Muscle layer of colon (tissue), 2 donors: ENCODE results near the gene MARCHF6.
"Not testable (repeated sequence)": the region's sequence is repeated elsewhere in the genome, so short reads cannot be mapped to it uniquely, and the experiment has no call there.

ENCODE experiments used
- H3K27ac ChIP-seq: one replicate; pipeline ENCODE4 v1.7.0; 2013; ENCODE audit warnings: low read depth, mild to moderate bottlenecking, low read length, moderate library complexity
- H3K27me3 ChIP-seq, 2 donors: one replicate each; pipeline ENCODE4 v1.7.0; 2013; ENCODE audit warnings: low read length in 2 of 2, mild to moderate bottlenecking in 2 of 2; ENCODE audit not compliant: insufficient read depth in 2 of 2, control insufficient read depth in 1 of 2
- H3K36me3 ChIP-seq: one replicate; pipeline ENCODE4 v1.7.0; 2013; ENCODE audit warnings: mild to moderate bottlenecking, low read length; ENCODE audit not compliant: insufficient read depth
- H3K4me1 ChIP-seq: one replicate; pipeline ENCODE4 v1.7.0; 2013; ENCODE audit warnings: mild to moderate bottlenecking, low read length; ENCODE audit not compliant: insufficient read depth
- H3K4me3 ChIP-seq, 2 donors: one replicate each; pipeline ENCODE4 v1.7.0; 2013; ENCODE audit warnings: low read length in 2 of 2, low read depth in 1 of 2, mild to moderate bottlenecking in 1 of 2, moderate library complexity in 1 of 2
- H3K9ac ChIP-seq: one replicate; pipeline ENCODE4 v1.7.0; 2013; ENCODE audit warnings: low read length
- H3K9me3 ChIP-seq: one replicate; pipeline ENCODE4 v1.7.0; 2013; ENCODE audit warnings: mild to moderate bottlenecking, low read length
- donor health status: abdominal sarcoma.
- donor health status: Adenocarcinoma of cecum.

MARCHF6 gene

DNA sequence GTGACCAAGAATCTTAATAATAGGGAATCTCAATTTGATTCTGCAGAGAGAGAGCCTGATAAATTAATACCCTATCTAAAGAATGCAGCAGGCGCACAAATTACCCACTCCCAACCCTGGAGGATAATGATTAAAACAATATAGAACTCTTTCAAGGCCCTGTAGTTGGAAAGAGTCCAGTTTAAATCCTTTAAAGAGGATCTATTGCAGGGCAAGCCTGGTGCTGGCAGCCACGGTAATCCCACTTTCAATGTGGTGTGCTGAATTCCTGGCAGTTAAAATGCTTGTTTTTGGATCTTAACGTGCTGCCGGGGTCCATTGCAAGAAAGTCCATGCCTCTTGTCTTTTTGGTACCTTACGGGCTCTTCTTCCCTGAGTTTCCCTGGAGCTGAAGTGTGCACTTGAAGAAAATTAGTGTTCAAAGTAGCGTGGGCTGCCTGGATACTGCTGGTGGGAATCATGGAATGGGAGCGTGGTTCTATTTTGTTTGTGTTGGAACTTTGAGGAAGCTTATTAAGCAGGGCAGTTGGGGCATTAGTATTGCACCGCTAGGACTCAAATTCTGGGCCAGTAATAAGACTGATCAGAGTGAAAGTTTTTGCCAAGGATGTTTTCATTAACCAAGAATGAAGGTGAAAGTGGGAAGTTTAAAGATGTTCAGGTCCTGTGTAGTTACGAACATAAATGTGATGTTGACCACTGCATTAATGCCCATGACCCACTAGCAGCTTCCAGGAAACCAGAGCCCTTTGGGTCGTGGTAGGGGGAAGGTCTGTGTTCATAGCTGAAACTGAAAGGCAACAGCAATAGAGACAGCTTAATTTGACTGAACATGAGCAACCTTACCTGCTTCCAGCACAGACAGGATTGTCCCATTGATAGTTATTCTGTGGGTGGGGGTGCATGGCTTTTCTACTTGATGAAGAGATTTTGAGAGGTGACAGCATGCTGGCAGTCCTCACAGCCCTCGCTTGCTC is 20.8 kb downstream of the MARCHF6 start:
- Histone ChIP-seq H3K9me3 (no peaks in the 10 kb centered on the region), H3K27ac (no peak overlapping the region), H3K9ac (no peak overlapping the region), H3K4me1 (peaks cover 39% of the 10 kb centered on the region), H3K4me3 (no peak overlapping the region), H3K27me3 (no peaks in the 10 kb centered on the region), H3K36me3 (peaks cover 6% of the 10 kb centered on the region)

DNA sequence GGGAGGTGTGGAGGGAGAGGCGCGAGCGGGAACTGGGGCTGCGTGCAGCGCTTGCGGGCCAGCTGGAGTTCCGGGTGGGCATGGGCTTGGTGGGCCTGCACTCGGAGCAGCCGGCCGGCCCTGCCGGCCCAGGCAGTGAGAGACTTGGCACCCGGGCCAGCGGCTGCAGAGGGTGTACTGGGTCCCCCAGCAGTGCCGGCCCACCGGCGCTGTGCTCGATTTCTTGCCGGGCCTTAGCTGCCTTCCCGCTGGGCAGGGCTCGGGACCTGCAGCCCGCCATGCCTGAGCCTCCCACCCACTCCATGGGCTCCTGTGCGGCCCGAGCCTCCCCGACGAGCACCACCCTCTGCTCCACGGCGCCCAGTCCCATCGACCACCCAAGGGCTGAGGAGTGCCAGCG is 21.7 kb downstream of the MARCHF6 start:
- H3K27me3 ChIP-seq, H3K36me3 ChIP-seq, H3K9me3 ChIP-seq, H3K9ac ChIP-seq, H3K27ac ChIP-seq, H3K4me3 ChIP-seq: not testable (repeated sequence)
- H3K4me1 ChIP-seq = peaks cover 39% of the 10 kb centered on the region

DNA sequence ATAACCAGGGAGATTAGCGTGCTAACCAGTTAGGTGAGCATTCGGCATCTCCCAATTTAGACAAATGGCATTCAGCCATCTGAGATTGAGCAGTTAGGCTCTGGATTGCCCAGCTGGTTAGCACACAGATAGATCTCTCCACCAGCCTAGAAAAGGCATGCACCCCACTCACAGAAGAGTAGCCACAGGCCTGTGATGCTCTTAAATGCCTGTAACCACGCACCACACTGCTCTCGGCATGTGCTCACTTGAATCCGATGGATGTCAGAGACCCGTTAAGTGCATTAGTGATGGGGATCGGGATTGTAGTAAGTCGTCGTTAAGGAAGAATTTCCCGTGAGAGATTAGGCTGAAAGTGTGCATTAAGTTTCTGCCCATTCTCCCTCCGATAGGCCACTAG is 23.0 kb downstream of the MARCHF6 start:
- Histone ChIP-seq H3K36me3 (peaks cover 6% of the 10 kb centered on the region), H3K27ac (no peak overlapping the region), H3K9me3 (no peaks in the 10 kb centered on the region), H3K9ac (no peak overlapping the region), H3K4me1 (peaks cover 39% of the 10 kb centered on the region), H3K27me3 (no peaks in the 10 kb centered on the region), H3K4me3 (no peak overlapping the region)

DNA sequence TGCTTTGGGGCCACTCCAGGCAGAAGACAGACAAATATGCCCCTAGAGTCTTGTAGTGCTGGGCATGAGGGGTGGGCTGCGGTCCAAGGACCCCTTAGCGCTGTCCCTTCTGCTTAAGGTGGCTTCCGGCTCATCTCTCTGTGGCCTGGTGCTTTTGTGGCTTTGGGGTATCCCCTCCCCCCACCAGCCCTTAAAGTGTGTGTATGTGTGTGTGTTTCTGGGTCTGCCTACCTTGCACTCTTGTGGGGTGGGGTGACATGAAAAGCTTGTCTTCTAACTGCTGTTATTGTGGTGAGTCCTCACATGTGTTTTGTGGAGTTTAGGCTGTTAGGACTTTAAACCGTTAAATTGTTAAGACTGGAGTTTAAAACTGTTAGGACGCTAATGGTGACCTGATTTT is 23.6 kb downstream of the MARCHF6 start:
- peaks cover 6% of the 10 kb centered on the region for H3K36me3 ChIP-seq
- H3K27ac ChIP-seq = no peak overlapping the region
- H3K27me3 ChIP-seq = no peaks in the 10 kb centered on the region
- no peak overlapping the region for H3K4me3 ChIP-seq
- no peak overlapping the region for H3K9ac ChIP-seq
- H3K4me1 ChIP-seq = peaks cover 34% of the 10 kb centered on the region
- no peaks in the 10 kb centered on the region for H3K9me3 ChIP-seq

DNA sequence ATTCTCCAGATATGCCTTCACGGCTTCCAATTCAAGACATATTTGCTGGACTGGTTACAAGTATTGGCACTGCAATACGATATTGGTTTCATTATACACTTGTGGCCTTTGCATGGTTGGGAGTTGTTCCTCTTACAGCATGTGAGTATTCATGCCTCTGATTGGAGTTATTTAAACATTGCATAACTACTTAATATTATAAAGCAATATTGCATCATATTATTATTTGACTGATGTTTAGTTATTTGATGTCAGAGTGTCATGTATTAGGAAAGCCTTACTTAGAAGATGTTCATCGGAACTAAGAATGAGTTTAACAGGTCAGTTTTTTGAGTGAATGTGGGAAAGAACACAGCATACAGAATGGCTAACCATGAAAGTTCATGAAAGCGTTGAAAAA is 28.3 kb downstream of the MARCHF6 start:
- no peak overlapping the region for H3K27ac ChIP-seq
- H3K4me3 ChIP-seq = no peak overlapping the region
- H3K9me3 ChIP-seq = no peaks in the 10 kb centered on the region
- peaks cover under 1% of the 10 kb centered on the region for H3K36me3 ChIP-seq
- no peak overlapping the region for H3K9ac ChIP-seq
- peaks cover 16% of the 10 kb centered on the region for H3K4me1 ChIP-seq
- H3K27me3 ChIP-seq = no peaks in the 10 kb centered on the region

DNA sequence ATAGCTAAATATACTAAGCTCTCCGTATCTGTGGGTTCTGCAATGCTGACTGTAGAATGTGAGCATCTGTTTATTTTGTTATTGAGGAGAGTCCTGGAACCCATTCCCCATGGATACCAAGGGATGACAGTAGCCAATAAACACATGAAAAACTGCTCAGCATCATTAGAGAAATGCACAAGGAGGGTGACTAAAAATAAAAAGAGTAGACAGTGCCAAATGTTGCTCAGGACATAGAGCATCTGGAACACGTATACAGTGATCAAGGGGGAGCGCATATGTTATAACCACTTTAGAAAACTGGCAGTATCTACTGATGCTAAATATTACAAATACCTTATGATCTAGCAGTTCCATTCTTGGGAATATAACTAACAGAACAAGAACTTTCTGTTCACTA is 31.0 kb downstream of the MARCHF6 start:
- Histone ChIP-seq H3K36me3 (no peaks in the 10 kb centered on the region), H3K27ac (no peak overlapping the region)

DNA sequence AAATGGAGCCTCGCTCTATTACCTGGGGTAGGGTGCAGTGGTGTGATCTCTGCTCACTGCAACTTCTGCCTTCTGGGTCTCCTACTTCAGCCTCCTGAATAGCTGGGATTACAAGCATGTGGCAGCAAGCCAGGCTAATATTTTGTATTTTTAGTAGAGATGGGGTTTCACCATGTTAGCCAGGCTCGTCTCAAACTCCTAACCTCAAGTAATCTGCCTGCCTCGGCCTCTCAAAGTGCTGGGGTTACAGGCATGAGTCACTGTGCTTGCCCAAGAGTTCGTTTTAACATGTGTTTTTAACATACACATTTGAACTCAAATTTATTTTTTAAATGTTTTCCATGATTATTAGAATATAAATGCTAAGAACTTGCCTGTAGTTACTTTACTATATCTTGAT is 34.2 kb downstream of the MARCHF6 start:
- Histone ChIP-seq H3K27me3 (no peaks in the 10 kb centered on the region), H3K4me1 (peaks cover 8% of the 10 kb centered on the region), H3K9ac (no peak overlapping the region), H3K9me3 (no peaks in the 10 kb centered on the region), H3K27ac (no peak overlapping the region), H3K36me3 (peaks cover 24% of the 10 kb centered on the region), H3K4me3 (no peak overlapping the region)

More for the DNA sequence above, 31.0 kb downstream of the MARCHF6 start:
- H3K9ac ChIP-seq = no peak overlapping the region
- no peak overlapping the region for H3K4me3 ChIP-seq
- no peaks in the 10 kb centered on the region for H3K27me3 ChIP-seq
- no peaks in the 10 kb centered on the region for H3K9me3 ChIP-seq
- peaks cover 8% of the 10 kb centered on the region for H3K4me1 ChIP-seq

DNA sequence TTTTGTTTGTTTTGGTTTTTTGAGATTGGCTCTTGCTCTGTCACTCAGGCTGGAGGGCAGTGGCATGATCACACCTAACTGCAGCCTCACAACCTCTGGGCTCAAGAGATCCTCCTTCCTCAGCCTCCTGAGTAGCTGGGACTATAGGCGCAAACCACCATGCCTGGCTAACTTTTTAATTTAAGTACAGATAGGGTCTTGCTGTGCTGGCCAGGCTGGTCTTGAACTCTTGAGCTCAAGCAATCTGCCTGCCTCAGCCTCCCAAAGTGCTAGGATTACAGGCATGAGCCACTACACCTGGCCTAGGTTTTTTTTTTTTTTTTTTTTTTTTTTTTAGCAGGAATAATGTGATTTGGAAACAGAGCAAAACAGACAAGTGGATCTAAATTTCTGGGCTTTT is 37.6 kb downstream of the MARCHF6 start:
- Histone ChIP-seq H3K36me3 (peaks cover 46% of the 10 kb centered on the region), H3K27ac (no peak overlapping the region), H3K27me3 (no peaks in the 10 kb centered on the region), H3K4me1 (no peaks in the 10 kb centered on the region), H3K9ac (no peak overlapping the region), H3K4me3 (no peak overlapping the region), H3K9me3 (no peaks in the 10 kb centered on the region)

DNA sequence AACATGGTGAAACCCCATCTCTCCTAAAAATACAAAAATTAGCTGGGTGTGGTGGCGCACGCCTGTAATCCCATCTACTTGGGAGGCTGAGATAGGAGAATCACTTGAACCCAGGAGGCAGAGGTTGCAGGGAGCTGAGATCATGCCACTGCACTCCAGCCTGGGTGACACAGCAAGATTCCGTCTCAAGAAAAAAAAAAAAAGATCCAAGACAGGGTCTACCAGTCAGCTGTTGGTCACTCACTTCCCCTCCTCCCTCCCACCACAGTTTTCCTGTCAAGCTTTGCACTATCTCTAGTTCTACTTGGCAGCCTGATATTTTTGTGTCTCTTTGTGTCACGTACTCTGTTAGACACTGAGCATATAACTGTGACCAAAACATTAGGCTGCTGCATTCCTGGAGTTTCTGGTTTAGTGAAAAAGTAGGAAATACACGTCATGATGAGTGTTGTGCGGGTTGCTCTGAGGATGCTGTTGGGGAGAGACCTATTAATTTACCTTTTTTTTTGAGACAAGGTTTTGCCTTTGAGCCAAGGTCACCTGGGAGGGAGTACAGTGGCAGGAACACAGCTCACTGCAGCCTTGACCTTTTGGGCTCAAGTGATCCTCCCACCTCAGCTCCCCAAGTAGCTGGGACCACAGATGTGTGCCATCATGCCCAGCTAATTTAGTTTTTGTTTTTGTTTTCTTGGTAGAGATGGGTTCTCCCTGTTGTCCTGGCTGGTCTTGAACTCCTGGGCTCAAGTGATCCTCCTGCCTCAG is 39.3 kb downstream of the MARCHF6 start:
- H3K4me1 ChIP-seq, H3K27me3 ChIP-seq, H3K9me3 ChIP-seq, H3K9ac ChIP-seq, H3K27ac ChIP-seq, H3K4me3 ChIP-seq: not testable (repeated sequence)
- H3K36me3 ChIP-seq = peaks cover 53% of the 10 kb centered on the region

DNA sequence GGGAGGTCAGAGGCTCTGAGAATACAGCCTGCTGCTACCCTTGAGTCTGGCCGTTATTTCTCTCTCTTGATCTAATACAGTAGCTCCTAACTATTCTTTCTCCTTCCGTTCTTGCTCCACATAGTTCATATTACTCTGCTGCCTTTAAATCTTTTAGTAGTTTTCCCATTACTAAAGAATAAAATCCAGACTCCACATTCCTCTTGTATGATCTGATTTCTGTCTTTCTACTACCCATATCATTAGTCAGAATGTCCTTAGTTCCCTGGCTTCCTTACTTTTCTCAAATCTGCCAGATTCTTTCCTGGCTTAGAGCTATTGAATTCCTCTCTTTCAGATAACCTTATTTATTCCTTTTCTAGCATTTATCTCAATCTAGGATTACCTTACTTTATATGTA is 40.0 kb downstream of the MARCHF6 start:
- H3K4me1 ChIP-seq = no peaks in the 10 kb centered on the region
- peaks cover 55% of the 10 kb centered on the region for H3K36me3 ChIP-seq
- H3K27me3 ChIP-seq = no peaks in the 10 kb centered on the region
- H3K9ac ChIP-seq = no peak overlapping the region
- no peak overlapping the region for H3K4me3 ChIP-seq
- H3K9me3 ChIP-seq = no peaks in the 10 kb centered on the region
- no peak overlapping the region for H3K27ac ChIP-seq

DNA sequence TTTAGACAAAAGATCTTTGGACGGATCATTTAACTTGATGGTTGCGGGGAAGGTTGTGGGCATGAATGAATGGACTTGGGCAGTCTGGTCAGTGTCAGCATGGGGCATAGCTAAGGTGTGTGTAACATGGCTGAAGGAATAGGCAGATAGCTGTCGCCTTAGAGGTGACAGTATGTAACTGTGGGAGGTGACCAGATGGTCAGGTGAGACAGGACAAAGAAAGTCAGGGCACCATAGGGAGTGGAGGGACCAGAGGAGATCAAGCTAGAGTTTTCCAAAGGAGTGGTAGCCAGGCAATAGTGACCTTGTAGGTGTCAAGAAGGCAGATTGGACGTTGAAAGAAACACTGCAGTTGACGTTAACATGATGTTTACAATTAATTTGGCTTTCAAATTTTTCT is 43.1 kb downstream of the MARCHF6 start:
- Histone ChIP-seq H3K4me3 (no peak overlapping the region), H3K27ac (no peak overlapping the region), H3K27me3 (no peaks in the 10 kb centered on the region), H3K36me3 (peaks cover 41% of the 10 kb centered on the region), H3K9ac (no peak overlapping the region), H3K9me3 (no peaks in the 10 kb centered on the region), H3K4me1 (no peaks in the 10 kb centered on the region)
